ENCODE measurements around the gene IMPDH1. TPM values are rescaled to one million over a fixed set of nuclear protein-coding genes. Genes with fewer than 3 reads are reported as not detected.
A peak's percentile ranks its signal among the peaks of the same experiment; 100 is the strongest.

Gene IMPDH1
- total RNA-seq, 5 donors from 2014 or later (not counting 1 experiment from before 2014, with no cell fraction given) = 39.9 to 73.3 (median 65.6) TPM

- DNase-seq = no peak
- ChIA-PET POLR2A (interaction anchor here in 1 of 2 donors (0.7 kb wide), 1 partner anchor 51 kb away, joined by 6 read pairs; the partner anchor contains the start of gene HILPDA), CTCF (interaction anchor here (0.6 to 1.2 kb wide), 7 partner anchors 13 to 1959 kb away, joined by 3 to 10 read pairs (median 4); no protein-coding TSS in a partner anchor)
- Mint-ChIP-seq H3K4me3 (peak overlapping the region; percentile 68 to 83 (median 78)), H3K27me3 (no peaks in the 10 kb centered on the region), H3K4me1 (peaks cover 47 to 53% (median 48%) of the 10 kb centered on the region in 3 donors), H3K36me3 (peaks cover 16% of the 10 kb centered on the region), H3K9me3 (no peaks in the 10 kb centered on the region), H3K27ac (peak overlapping the region; percentile 41 to 52)
- H3K27ac ChIP-seq (ENCODE audit: low read length) = no peak overlapping the region
- WGBS (ENCODE audit: insufficient coverage) = 95% methylated on average over 7 of the region's 9 CpGs
- no peaks in the 10 kb centered on the region for H3K9me3 ChIP-seq
- H3K4me1 ChIP-seq (ENCODE audit: control insufficient read depth in 1 of 2, extremely low read depth in 1 of 2, insufficient read depth in 2 of 2, low read length in 2 of 2) = peaks cover 8 to 51% of the 10 kb centered on the region in 2 experiments
- ATAC-seq (replicated peaks in 1 of 4) = no peak
- peaks cover 7 to 20% of the 10 kb centered on the region in 2 donors for H3K36me3 ChIP-seq (ENCODE audit: control insufficient read depth in 2 of 2, extremely low read depth in 1 of 2, insufficient read depth in 1 of 2, low read length in 1 of 2)
- no peak overlapping the region for H3K4me3 ChIP-seq (ENCODE audit: control insufficient read depth in 1 of 2, extremely low read depth in 1 of 2, low read length in 1 of 2)
- no peaks in the 10 kb centered on the region for H3K27me3 ChIP-seq (replicated peaks in 1 of 2; ENCODE audit: control insufficient read depth in 2 of 2, extremely low read depth in 1 of 2, insufficient read depth in 2 of 2, low read length in 1 of 2)
Observed at GRCh38 chr7:128404143-128404681, 5.6 kb downstream of the IMPDH1 start.

GRCh38 chr7:128403676-128404075 lies 6.1 kb downstream of the IMPDH1 start:
- no peaks in the 10 kb centered on the region for H3K27me3 Mint-ChIP-seq
- WGBS (ENCODE audit: insufficient coverage) = 100% methylated on average over 2 of the region's 5 CpGs
- Histone ChIP-seq H3K9me3 (no peaks in the 10 kb centered on the region), H3K4me1 (ENCODE audit: control insufficient read depth in 1 of 2, extremely low read depth in 1 of 2, insufficient read depth in 2 of 2, low read length in 2 of 2) (peaks cover 6 to 46% of the 10 kb centered on the region in 2 experiments), H3K4me3 (ENCODE audit: control insufficient read depth in 1 of 2, extremely low read depth in 1 of 2, low read length in 1 of 2) (no peak overlapping the region), H3K27ac (ENCODE audit: low read length) (no peak overlapping the region), H3K27me3 (replicated peaks in 1 of 2; ENCODE audit: control insufficient read depth in 2 of 2, extremely low read depth in 1 of 2, insufficient read depth in 2 of 2, low read length in 1 of 2) (no peaks in the 10 kb centered on the region), H3K36me3 (ENCODE audit: control insufficient read depth in 2 of 2, extremely low read depth in 1 of 2, insufficient read depth in 1 of 2, low read length in 1 of 2) (peaks cover 7 to 23% of the 10 kb centered on the region in 2 donors)
- no peaks in the 10 kb centered on the region for H3K9me3 Mint-ChIP-seq
- DNase-seq (no peak), ATAC-seq (replicated peaks in 1 of 4) (no peak)
- H3K36me3 Mint-ChIP-seq = peaks cover 16% of the 10 kb centered on the region
- H3K4me3 Mint-ChIP-seq = peak overlapping the region in 1 of 3 donors; percentile 83
- POLR2A ChIA-PET = interaction anchor here in 1 of 2 donors (0.6 to 0.7 kb wide), 2 partner anchors 49 to 52 kb away, joined by 3 to 6 read pairs; partner anchors contain the start of gene HILPDA
- peak overlapping the region; percentile 52 to 77 for H3K27ac Mint-ChIP-seq
- peaks cover 42 to 48% (median 43%) of the 10 kb centered on the region in 3 donors for H3K4me1 Mint-ChIP-seq
- CTCF ChIA-PET = interaction anchor here (0.6 to 1.2 kb wide), 6 partner anchors 13 to 195 kb away, joined by 3 to 10 read pairs (median 4); no protein-coding TSS in a partner anchor

DNA sequence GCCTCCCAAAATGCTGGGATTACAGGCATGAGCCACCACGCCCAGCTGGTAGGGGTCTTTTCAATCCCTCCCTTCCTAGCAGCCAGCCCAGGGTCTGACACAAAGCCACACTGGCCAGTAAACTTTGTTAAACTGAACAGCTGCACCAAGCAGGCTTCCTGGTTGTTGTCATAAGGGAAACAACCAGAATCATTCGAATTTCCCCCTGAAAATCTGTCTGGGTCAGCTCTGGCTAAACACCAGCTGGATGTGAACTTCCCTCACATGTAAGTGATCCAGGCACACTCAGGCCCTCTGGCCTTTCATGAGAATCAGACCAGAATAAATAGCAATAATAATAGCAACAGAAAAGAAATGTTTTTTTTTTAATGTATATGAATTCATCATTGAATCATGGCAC lies 7.4 kb downstream of the IMPDH1 start:
- Histone ChIP-seq H3K4me1 (ENCODE audit: control insufficient read depth in 1 of 2, extremely low read depth in 1 of 2, insufficient read depth in 2 of 2, low read length in 2 of 2) (peaks cover 6 to 32% of the 10 kb centered on the region in 2 experiments), H3K4me3 (ENCODE audit: control insufficient read depth in 1 of 2, extremely low read depth in 1 of 2, low read length in 1 of 2) (no peak overlapping the region), H3K27ac (ENCODE audit: low read length) (no peak overlapping the region), H3K27me3 (replicated peaks in 1 of 2; ENCODE audit: control insufficient read depth in 2 of 2, extremely low read depth in 1 of 2, insufficient read depth in 2 of 2, low read length in 1 of 2) (no peaks in the 10 kb centered on the region), H3K9me3 (no peaks in the 10 kb centered on the region), H3K36me3 (ENCODE audit: control insufficient read depth in 2 of 2, extremely low read depth in 1 of 2, insufficient read depth in 1 of 2, low read length in 1 of 2) (peaks cover 7 to 36% of the 10 kb centered on the region in 2 donors)
- ATAC-seq (replicated peaks in 1 of 4) (no peak), DNase-seq (no peak)
- Mint-ChIP-seq H3K4me3 (no peak overlapping the region), H3K9me3 (no peaks in the 10 kb centered on the region), H3K27ac (no peak overlapping the region), H3K27me3 (no peaks in the 10 kb centered on the region), H3K36me3 (peaks cover 25% of the 10 kb centered on the region), H3K4me1 (peaks cover 32 to 37% (median 32%) of the 10 kb centered on the region in 3 donors)
- WGBS (ENCODE audit: insufficient coverage) = 71% methylated on average over 1 of the region's 2 CpGs
- ChIA-PET CTCF (interaction anchor here (0.6 to 1.4 kb wide), 5 partner anchors 25 to 270 kb away, joined by 3 to 5 read pairs (median 3); no protein-coding TSS in a partner anchor), POLR2A (no interaction called here)

- Histone ChIP-seq H3K4me1 (ENCODE audit: control insufficient read depth in 1 of 2, extremely low read depth in 1 of 2, insufficient read depth in 2 of 2, low read length in 2 of 2) (peaks cover 6 to 20% of the 10 kb centered on the region in 2 experiments), H3K36me3 (ENCODE audit: control insufficient read depth in 2 of 2, extremely low read depth in 1 of 2, insufficient read depth in 1 of 2, low read length in 1 of 2) (peaks cover 7 to 54% of the 10 kb centered on the region in 2 donors), H3K9me3 (no peaks in the 10 kb centered on the region)
Observed at GRCh38 chr7:128400566-128400965, 9.2 kb downstream of the IMPDH1 start.

DNA sequence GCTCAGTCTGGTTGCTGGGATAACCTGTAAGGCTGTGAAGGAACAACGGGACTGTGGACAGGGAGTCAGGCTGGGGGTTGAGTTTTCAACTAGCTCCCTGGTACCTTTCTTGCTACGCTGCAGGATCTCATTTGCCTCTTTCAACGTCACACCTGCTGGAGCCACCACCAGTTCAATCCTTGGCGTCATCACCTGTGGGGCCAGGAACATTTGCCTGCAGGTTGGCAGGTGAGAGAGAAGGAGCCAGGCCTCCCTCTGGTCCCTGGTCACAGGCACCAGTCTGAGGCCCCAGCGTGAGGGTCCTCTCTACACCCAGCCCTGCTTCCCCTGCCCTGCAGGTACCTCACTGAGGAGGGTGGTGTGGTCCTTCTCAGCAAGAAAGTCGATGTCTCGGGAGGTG lies 9.8 kb downstream of the IMPDH1 start:
- ChIA-PET POLR2A (interaction anchor here in 1 of 2 donors (0.7 kb wide), 1 partner anchor 334 kb away, joined by 8 read pairs; no protein-coding TSS in a partner anchor), CTCF (interaction anchor here (0.6 to 4.0 kb wide), 9 partner anchors 13 to 580 kb away, joined by 3 to 59 read pairs (median 3); no protein-coding TSS in a partner anchor)
- Histone ChIP-seq H3K9me3 (no peaks in the 10 kb centered on the region), H3K27ac (ENCODE audit: low read length) (no peak overlapping the region), H3K4me3 (ENCODE audit: control insufficient read depth in 1 of 2, extremely low read depth in 1 of 2, low read length in 1 of 2) (no peak overlapping the region), H3K27me3 (replicated peaks in 1 of 2; ENCODE audit: control insufficient read depth in 2 of 2, extremely low read depth in 1 of 2, insufficient read depth in 2 of 2, low read length in 1 of 2) (no peaks in the 10 kb centered on the region), H3K4me1 (ENCODE audit: control insufficient read depth in 1 of 2, extremely low read depth in 1 of 2, insufficient read depth in 2 of 2, low read length in 2 of 2) (peaks cover 4 to 16% of the 10 kb centered on the region in 2 experiments), H3K36me3 (ENCODE audit: control insufficient read depth in 2 of 2, extremely low read depth in 1 of 2, insufficient read depth in 1 of 2, low read length in 1 of 2) (peaks cover 7 to 60% of the 10 kb centered on the region in 2 donors)
- no peaks in the 10 kb centered on the region for H3K27me3 Mint-ChIP-seq
- H3K9me3 Mint-ChIP-seq = no peaks in the 10 kb centered on the region
- 100% methylated on average over 3 of the region's 7 CpGs for WGBS (ENCODE audit: insufficient coverage)
- no peak for ATAC-seq (replicated peaks in 1 of 4)
- no peak overlapping the region for H3K27ac Mint-ChIP-seq
- H3K36me3 Mint-ChIP-seq = peaks cover 37% of the 10 kb centered on the region
- no peak overlapping the region for H3K4me3 Mint-ChIP-seq
- no peak for DNase-seq
- H3K4me1 Mint-ChIP-seq = peaks cover 18 to 23% (median 19%) of the 10 kb centered on the region in 3 donors

More at GRCh38 chr7:128400566-128400965, 9.2 kb downstream of the IMPDH1 start:
- WGBS (ENCODE audit: insufficient coverage) = 88% methylated on average over 2 of the region's 5 CpGs
- no peak for ATAC-seq (replicated peaks in 1 of 4)
- H3K36me3 Mint-ChIP-seq = peaks cover 37% of the 10 kb centered on the region
- H3K9me3 Mint-ChIP-seq = no peaks in the 10 kb centered on the region
- H3K27ac ChIP-seq (ENCODE audit: low read length) = no peak overlapping the region
- no peaks in the 10 kb centered on the region for H3K27me3 ChIP-seq (replicated peaks in 1 of 2; ENCODE audit: control insufficient read depth in 2 of 2, extremely low read depth in 1 of 2, insufficient read depth in 2 of 2, low read length in 1 of 2)
- H3K4me1 Mint-ChIP-seq = peaks cover 19 to 25% (median 20%) of the 10 kb centered on the region in 3 donors
- H3K27me3 Mint-ChIP-seq = no peaks in the 10 kb centered on the region
- no peak overlapping the region for H3K4me3 Mint-ChIP-seq
- no peak overlapping the region for H3K27ac Mint-ChIP-seq
- CTCF ChIA-PET = interaction anchor here (0.6 to 4.0 kb wide), 5 partner anchors 24 to 58 kb away, joined by 3 to 59 read pairs (median 4); no protein-coding TSS in a partner anchor
- POLR2A ChIA-PET = no interaction called here
- DNase-seq = no peak
- H3K4me3 ChIP-seq (ENCODE audit: control insufficient read depth in 1 of 2, extremely low read depth in 1 of 2, low read length in 1 of 2) = no peak overlapping the region

DNA sequence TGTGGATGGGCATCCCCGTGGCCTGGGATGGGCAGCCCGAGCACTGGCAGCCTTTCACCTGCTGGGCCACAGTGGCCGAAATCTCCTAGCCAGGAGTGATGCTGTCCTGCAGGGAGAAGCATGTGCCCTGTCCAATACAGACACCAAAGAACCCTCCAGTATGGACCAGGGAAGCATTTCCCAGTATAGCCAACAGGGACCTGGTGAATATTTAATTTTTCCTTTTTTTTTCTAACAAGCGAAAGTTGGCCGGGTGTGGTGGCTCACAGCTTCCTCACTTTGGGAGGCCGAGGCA lies 11.0 kb downstream of the IMPDH1 start:
- peak in 1 of 4 experiments; percentile 19 for ATAC-seq (replicated peaks in 1 of 4)
- H3K9me3 ChIP-seq = no peaks in the 10 kb centered on the region
- WGBS (ENCODE audit: insufficient coverage) = 83% methylated on average over 2 of the region's 6 CpGs
- no peak for DNase-seq
- POLR2A ChIA-PET = no interaction called here
- peaks cover 0 to 4% of the 10 kb centered on the region in 2 experiments for H3K4me1 ChIP-seq (ENCODE audit: control insufficient read depth in 1 of 2, extremely low read depth in 1 of 2, insufficient read depth in 2 of 2, low read length in 2 of 2)
- H3K36me3 ChIP-seq (ENCODE audit: control insufficient read depth in 2 of 2, extremely low read depth in 1 of 2, insufficient read depth in 1 of 2, low read length in 1 of 2) = peaks cover 13 to 71% of the 10 kb centered on the region in 2 donors
- peaks cover 37% of the 10 kb centered on the region for H3K36me3 Mint-ChIP-seq
- H3K9me3 Mint-ChIP-seq = no peaks in the 10 kb centered on the region
- CTCF ChIA-PET = interaction anchor here (1.0 to 4.0 kb wide), 4 partner anchors 26 to 62 kb away, joined by 3 to 59 read pairs (median 18); no protein-coding TSS in a partner anchor
- H3K4me3 Mint-ChIP-seq = no peak overlapping the region
- no peak overlapping the region for H3K27ac ChIP-seq (ENCODE audit: low read length)
- no peaks in the 10 kb centered on the region for H3K27me3 Mint-ChIP-seq
- no peak overlapping the region for H3K27ac Mint-ChIP-seq
- H3K4me1 Mint-ChIP-seq = peaks cover 6 to 11% (median 7%) of the 10 kb centered on the region in 3 donors
- no peaks in the 10 kb centered on the region for H3K27me3 ChIP-seq (replicated peaks in 1 of 2; ENCODE audit: control insufficient read depth in 2 of 2, extremely low read depth in 1 of 2, insufficient read depth in 2 of 2, low read length in 1 of 2)
- no peak overlapping the region for H3K4me3 ChIP-seq (ENCODE audit: control insufficient read depth in 1 of 2, extremely low read depth in 1 of 2, low read length in 1 of 2)
